Neuronal stem cell (in vitro differentiated cells): ENCODE measurements around the gene ARHGEF26.

ENCODE experiments used
- DNase-seq: peaks from one replicate; pipeline ENCODE4 v3.0.0-alpha.2; 2013; ENCODE audit warnings: low spot score
- H2AFZ ChIP-seq: one replicate; pipeline ENCODE4 v1.6.1; 2013; ENCODE audit warnings: mild to moderate bottlenecking, low read length, inconsistent platforms
- H2AK5ac ChIP-seq: 2 replicates; pipeline ENCODE4 v1.6.1; 2013; ENCODE audit warnings: low read depth, mild to moderate bottlenecking, inconsistent platforms, low read length, moderate library complexity, mixed read lengths
- H2BK120ac ChIP-seq: 2 replicates; pipeline ENCODE4 v1.6.1; 2013; ENCODE audit warnings: low read depth, mild to moderate bottlenecking, inconsistent platforms, low read length, moderate library complexity, mixed read lengths
- H2BK12ac ChIP-seq: one replicate; pipeline ENCODE4 v1.6.1; 2013; ENCODE audit warnings: low read length, inconsistent platforms
- H2BK15ac ChIP-seq: 2 replicates; pipeline ENCODE4 v1.6.1; 2013; ENCODE audit warnings: mild to moderate bottlenecking, low read length, inconsistent platforms, mixed read lengths
- H2BK5ac ChIP-seq: one replicate; pipeline ENCODE4 v1.6.1; 2013; ENCODE audit warnings: inconsistent platforms, mild to moderate bottlenecking, low read length, moderate library complexity
- H3K14ac ChIP-seq: one replicate; pipeline ENCODE4 v1.6.1; 2013; ENCODE audit warnings: low read length, inconsistent platforms
- H3K18ac ChIP-seq: 2 replicates; pipeline ENCODE4 v1.6.1; 2013; ENCODE audit warnings: low read length, inconsistent platforms
- H3K23ac ChIP-seq: 2 replicates; pipeline ENCODE4 v1.6.1; 2013; ENCODE audit warnings: low read depth, mild to moderate bottlenecking, mixed read lengths, low read length, inconsistent platforms; ENCODE audit not compliant: poor library complexity
- H3K27ac ChIP-seq: replicated peaks from 3 replicates; pipeline ENCODE4 v1.5.1; 2013; ENCODE audit warnings: low read length, inconsistent platforms
- H3K27me3 ChIP-seq, 3 experiments: 2 replicates each; pipeline ENCODE4 v1.6.1; 2013; ENCODE audit warnings: low read length in 3 of 3, mild to moderate bottlenecking in 2 of 3, inconsistent platforms in 1 of 3, low read depth in 1 of 3, mixed read lengths in 1 of 3, moderate library complexity in 1 of 3; ENCODE audit not compliant: control insufficient read depth in 3 of 3, insufficient read depth in 3 of 3
- H3K36me3 ChIP-seq, 2 donors: replicated peaks in 1 of 2; 2 replicates each; pipeline ENCODE4 v1.6.1; 2013; ENCODE audit warnings: low read length in 2 of 2; ENCODE audit not compliant: control insufficient read depth in 2 of 2, insufficient read depth in 2 of 2
- H3K4ac ChIP-seq: 2 replicates; pipeline ENCODE4 v1.6.1; 2013; ENCODE audit warnings: inconsistent platforms, mild to moderate bottlenecking, low read length, moderate library complexity
- H3K4me1 ChIP-seq, 2 donors: 1 replicate in 1 of 2; 2 replicates in 1 of 2; pipeline ENCODE4 v1.6.1; 2013; ENCODE audit warnings: low read length in 2 of 2, low read depth in 1 of 2; ENCODE audit not compliant: control insufficient read depth in 2 of 2, insufficient read depth in 1 of 2
- H3K4me2 ChIP-seq: one replicate; pipeline ENCODE4 v1.6.1; 2013; ENCODE audit warnings: mild to moderate bottlenecking, low read length, inconsistent platforms; ENCODE audit not compliant: insufficient read depth, poor library complexity, severe bottlenecking
- H3K4me3 ChIP-seq, 2 donors: 2 replicates each; pipeline ENCODE4 v1.5.1; 2013; ENCODE audit warnings: low read length in 2 of 2, mild to moderate bottlenecking in 2 of 2, inconsistent platforms in 1 of 2, moderate library complexity in 1 of 2
- H3K79me1 ChIP-seq: one replicate; pipeline ENCODE4 v1.6.1; 2013; ENCODE audit warnings: low read depth, mild to moderate bottlenecking, inconsistent platforms, low read length, moderate library complexity
- H3K9ac ChIP-seq: one replicate; pipeline ENCODE4 v1.6.1; 2013; ENCODE audit warnings: mild to moderate bottlenecking, low read depth, low read length, inconsistent platforms; ENCODE audit not compliant: poor library complexity
- H3K9me3 ChIP-seq, 2 donors: replicated peaks in 1 of 2; 2 replicates each; pipeline versions ENCODE3 to v1.6.1; 2013; ENCODE audit warnings: low read length in 2 of 2, mild to moderate bottlenecking in 2 of 2, inconsistent platforms in 1 of 2, low read depth in 1 of 2, mixed read lengths in 1 of 2, moderate library complexity in 1 of 2; ENCODE audit not compliant: control insufficient read depth in 2 of 2, insufficient read depth in 1 of 2
- H4K8ac ChIP-seq: one replicate; pipeline ENCODE4 v1.6.1; 2013; ENCODE audit warnings: low read depth, mild to moderate bottlenecking, inconsistent platforms, low read length, moderate library complexity
- H4K91ac ChIP-seq: one replicate; pipeline ENCODE4 v1.6.1; 2013; ENCODE audit warnings: low read length, low read depth, mild to moderate bottlenecking, inconsistent platforms; ENCODE audit not compliant: poor library complexity
- WGBS, 2 donors: extraction: QIAGEN DNeasy Blood & Tissue Kit; methylation state at CpG; one replicate each; pipeline ENCODE4 v1.1.7; 2013; ENCODE audit warnings: missing lambda C conversion rate in 2 of 2, mixed read lengths in 1 of 2; ENCODE audit not compliant: insufficient read length in 2 of 2, insufficient replicate concordance in 1 of 2; ENCODE audit errors: extremely low coverage in 2 of 2; 5-methylcytosine and 5-hydroxymethylcytosine counted together

Gene ARHGEF26

DNA sequence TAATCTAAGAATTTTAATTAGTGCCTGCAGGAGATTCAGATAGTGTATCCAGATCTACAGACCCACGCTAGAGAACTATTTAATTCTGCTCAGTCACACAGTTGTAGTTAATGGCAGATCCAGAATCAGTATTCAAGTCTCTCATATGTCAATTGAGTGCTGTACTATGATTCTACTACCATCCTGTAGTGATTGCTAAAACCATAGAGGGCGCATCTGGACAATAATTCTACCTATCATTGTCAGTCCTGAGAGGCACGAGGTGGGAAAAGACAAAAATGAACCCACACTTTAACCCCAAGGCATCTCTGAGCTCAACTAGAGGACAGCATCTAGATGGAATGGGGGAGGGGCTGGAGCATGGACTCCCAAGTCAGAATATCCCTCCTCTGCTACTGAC, 180.4 kb downstream of the ARHGEF26 start:
- Histone ChIP-seq H3K27me3 (no peaks in the 10 kb centered on the region), H3K18ac (no peak overlapping the region), H2BK5ac (no peak overlapping the region), H3K9ac (no peak overlapping the region), H3K14ac (no peak overlapping the region), H3K79me1 (peaks cover 2% of the 10 kb centered on the region), H3K4me3 (no peak overlapping the region), H3K4me2 (no peak overlapping the region), H2AFZ (no peak overlapping the region), H2BK15ac (no peak overlapping the region), H3K4ac (no peak overlapping the region), H3K4me1 (no peaks in the 10 kb centered on the region), H3K36me3 (peaks cover 19 to 99% of the 10 kb centered on the region in 2 donors), H3K23ac (no peak overlapping the region), H4K91ac (no peak overlapping the region), H2BK12ac (no peak overlapping the region), H3K9me3 (no peaks in the 10 kb centered on the region), H3K27ac (no peak overlapping the region), H4K8ac (no peak overlapping the region), H2AK5ac (no peak overlapping the region), H2BK120ac (no peak overlapping the region)
- no CpG with 5 or more reads among the region's 3 CpGs for WGBS, 2 donors
- DNase-seq = no peak

DNA sequence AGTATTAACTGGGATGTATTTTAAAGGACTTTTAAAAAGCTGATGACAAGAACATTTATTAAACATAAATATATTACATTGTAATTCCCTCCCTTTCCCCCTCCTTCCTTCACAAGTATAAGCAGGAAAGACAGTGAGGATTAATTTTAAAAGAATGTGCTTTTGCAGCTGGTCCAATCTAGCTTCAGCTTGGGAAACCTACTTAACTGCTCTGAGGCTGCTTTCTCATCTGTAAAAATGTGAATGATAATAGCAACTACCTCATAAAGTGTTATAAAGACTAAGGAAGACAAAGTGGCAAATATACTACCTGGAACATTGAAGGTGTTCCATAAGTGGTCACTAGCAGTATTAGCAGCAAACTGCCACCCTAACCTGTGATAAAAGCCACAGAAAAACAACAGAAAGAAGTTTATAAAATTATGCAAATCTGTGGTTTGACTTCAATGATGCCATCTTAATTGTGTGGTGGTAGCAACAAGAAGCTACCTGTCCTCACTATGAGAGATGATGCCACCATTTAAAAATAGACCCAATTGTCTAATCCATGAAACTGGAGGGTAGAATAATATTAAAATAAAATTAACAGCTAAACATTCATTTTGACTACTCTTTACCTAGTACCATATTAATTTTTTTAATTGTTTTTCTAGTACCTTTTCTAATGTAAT, 183.1 kb downstream of the ARHGEF26 start:
- Histone ChIP-seq H3K79me1 (peaks cover 2% of the 10 kb centered on the region), H4K8ac (no peak overlapping the region), H2AK5ac (no peak overlapping the region), H2BK12ac (no peak overlapping the region), H3K27me3 (no peaks in the 10 kb centered on the region), H3K23ac (no peak overlapping the region), H3K14ac (no peak overlapping the region), H3K4ac (no peak overlapping the region), H4K91ac (no peak overlapping the region), H3K27ac (no peak overlapping the region), H3K4me1 (no peaks in the 10 kb centered on the region), H2BK15ac (no peak overlapping the region), H3K18ac (no peak overlapping the region), H3K4me3 (no peak overlapping the region), H2BK120ac (no peak overlapping the region), H3K9me3 (no peaks in the 10 kb centered on the region), H2BK5ac (no peak overlapping the region), H2AFZ (no peak overlapping the region), H3K36me3 (peaks cover 19 to 100% of the 10 kb centered on the region in 2 donors), H3K9ac (no peak overlapping the region), H3K4me2 (no peak overlapping the region)
- no peak for DNase-seq

DNA sequence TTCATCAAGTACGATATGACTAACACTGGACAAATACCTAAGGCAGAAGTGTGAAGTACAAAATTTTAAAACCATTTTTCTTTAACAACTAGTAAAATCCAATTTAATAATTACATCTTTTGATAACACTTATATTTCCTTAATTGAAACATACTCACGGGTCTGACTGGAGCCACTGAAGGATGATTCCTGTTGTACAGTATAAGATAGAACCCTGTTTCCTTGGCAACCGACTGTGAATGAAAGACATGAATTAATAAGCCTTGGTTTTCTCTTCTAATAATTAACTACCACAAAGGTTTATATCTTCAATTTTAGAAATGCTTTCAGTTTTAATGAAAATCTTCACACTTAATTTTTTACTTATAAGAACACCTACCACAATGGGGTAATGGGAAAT, 183.7 kb downstream of the ARHGEF26 start:
- Histone ChIP-seq H3K9ac (no peak overlapping the region), H3K36me3 (peaks cover 18 to 100% of the 10 kb centered on the region in 2 donors), H3K27ac (no peak overlapping the region), H3K4me3 (no peak overlapping the region), H3K4me2 (no peak overlapping the region), H3K4ac (no peak overlapping the region), H3K4me1 (no peaks in the 10 kb centered on the region), H4K8ac (no peak overlapping the region), H3K14ac (no peak overlapping the region), H2BK15ac (no peak overlapping the region), H3K27me3 (no peaks in the 10 kb centered on the region), H3K9me3 (no peaks in the 10 kb centered on the region), H3K18ac (no peak overlapping the region), H2BK12ac (no peak overlapping the region), H4K91ac (no peak overlapping the region), H2AK5ac (no peak overlapping the region), H2BK120ac (no peak overlapping the region), H3K23ac (no peak overlapping the region), H2BK5ac (no peak overlapping the region), H3K79me1 (peaks cover 2% of the 10 kb centered on the region), H2AFZ (no peak overlapping the region)
- no CpG with 5 or more reads among the region's 3 CpGs for WGBS, 2 donors
- DNase-seq = no peak

DNA sequence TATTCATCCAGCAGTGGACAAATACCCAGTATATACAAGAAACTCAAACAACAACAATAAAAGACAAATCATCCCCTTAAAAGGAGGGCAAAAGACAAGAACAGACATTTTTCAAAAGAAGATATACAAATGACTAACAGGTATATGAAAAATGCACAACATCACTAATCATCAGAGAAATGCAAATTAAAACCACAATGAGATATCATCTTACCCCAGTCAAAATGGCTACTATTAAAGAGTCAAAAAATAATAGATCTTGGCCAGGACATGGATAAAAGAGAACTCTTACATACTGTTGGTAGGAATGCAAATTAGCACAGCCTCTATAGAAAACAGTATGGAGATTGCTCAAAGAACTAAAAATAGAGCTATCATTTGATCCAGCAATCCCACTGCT, 186.2 kb downstream of the ARHGEF26 start:
- peaks cover 16 to 98% of the 10 kb centered on the region in 2 donors for H3K36me3 ChIP-seq
- H3K4me3 ChIP-seq = no peak overlapping the region
- H3K9ac ChIP-seq = no peak overlapping the region
- H3K4me1 ChIP-seq = no peaks in the 10 kb centered on the region
- no peak overlapping the region for H2AFZ ChIP-seq
- no peak overlapping the region for H3K4ac ChIP-seq
- H3K9me3 ChIP-seq = no peaks in the 10 kb centered on the region
- no peak overlapping the region for H3K18ac ChIP-seq
- no peak overlapping the region for H2BK120ac ChIP-seq
- no peak overlapping the region for H2BK5ac ChIP-seq
- H3K27ac ChIP-seq = no peak overlapping the region
- H2BK12ac ChIP-seq = no peak overlapping the region
- H2BK15ac ChIP-seq = no peak overlapping the region
- no peak overlapping the region for H3K14ac ChIP-seq
- H3K23ac ChIP-seq = no peak overlapping the region
- H3K4me2 ChIP-seq = no peak overlapping the region
- no peak for DNase-seq
- no peak overlapping the region for H2AK5ac ChIP-seq
- no peaks in the 10 kb centered on the region for H3K27me3 ChIP-seq
- H3K79me1 ChIP-seq = peaks cover 2% of the 10 kb centered on the region
- no peak overlapping the region for H4K8ac ChIP-seq
- H4K91ac ChIP-seq = no peak overlapping the region
